ENCODE results near the gene PDHX. TPM values are rescaled to one million over a fixed set of nuclear protein-coding genes. Genes with fewer than 3 reads are reported as not detected.

The PDHX gene
- total and polyA plus RNA-seq, 11 donors: 74.0 to 204 (median 127) TPM

DNA sequence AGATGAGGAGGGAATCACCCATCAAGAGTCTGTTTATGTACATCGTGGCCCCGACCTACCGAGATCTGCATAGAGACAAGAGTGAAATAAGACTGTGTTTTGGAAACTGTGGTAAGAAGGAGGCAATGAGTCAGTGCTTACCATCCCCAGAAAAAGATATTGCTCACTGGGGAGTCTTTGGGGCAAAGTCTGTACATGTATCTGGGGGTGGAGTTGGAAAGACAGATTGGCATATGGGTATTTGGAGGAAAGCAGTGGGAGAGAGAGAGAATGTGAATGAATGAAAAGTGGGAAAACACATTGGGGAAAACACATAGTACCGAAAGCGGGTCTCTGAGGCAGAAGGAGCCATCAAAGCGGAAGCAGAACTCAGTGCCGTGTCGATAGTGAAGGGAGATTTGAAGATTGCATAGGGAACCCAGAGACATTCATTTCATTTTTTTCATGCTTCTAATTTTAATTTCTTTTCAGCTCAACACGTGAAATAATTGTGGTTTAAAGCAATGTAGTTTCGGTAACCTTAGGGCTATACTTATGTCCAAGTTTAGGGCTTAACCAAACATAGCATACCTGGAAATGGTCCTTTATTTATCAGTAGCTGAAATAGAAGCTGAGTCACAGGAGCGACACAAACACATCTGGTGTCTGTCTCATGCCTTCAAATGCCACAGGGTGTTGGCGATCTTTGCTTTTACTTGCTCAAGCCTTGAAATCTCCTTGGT lies 124.0 kb downstream of the PDHX start:
- no peak for DNase-seq
- peaks cover 0 to 69% (median 10%) of the 10 kb centered on the region in 12 donors for H3K4me1 ChIP-seq
- no peaks in the 10 kb centered on the region for H3K36me3 ChIP-seq
- intact Hi-C loops (cut with DNase I): no loop called here
- H3K9me3 ChIP-seq: no peaks in the 10 kb centered on the region
- TF ChIP-seq, protein P1, sequence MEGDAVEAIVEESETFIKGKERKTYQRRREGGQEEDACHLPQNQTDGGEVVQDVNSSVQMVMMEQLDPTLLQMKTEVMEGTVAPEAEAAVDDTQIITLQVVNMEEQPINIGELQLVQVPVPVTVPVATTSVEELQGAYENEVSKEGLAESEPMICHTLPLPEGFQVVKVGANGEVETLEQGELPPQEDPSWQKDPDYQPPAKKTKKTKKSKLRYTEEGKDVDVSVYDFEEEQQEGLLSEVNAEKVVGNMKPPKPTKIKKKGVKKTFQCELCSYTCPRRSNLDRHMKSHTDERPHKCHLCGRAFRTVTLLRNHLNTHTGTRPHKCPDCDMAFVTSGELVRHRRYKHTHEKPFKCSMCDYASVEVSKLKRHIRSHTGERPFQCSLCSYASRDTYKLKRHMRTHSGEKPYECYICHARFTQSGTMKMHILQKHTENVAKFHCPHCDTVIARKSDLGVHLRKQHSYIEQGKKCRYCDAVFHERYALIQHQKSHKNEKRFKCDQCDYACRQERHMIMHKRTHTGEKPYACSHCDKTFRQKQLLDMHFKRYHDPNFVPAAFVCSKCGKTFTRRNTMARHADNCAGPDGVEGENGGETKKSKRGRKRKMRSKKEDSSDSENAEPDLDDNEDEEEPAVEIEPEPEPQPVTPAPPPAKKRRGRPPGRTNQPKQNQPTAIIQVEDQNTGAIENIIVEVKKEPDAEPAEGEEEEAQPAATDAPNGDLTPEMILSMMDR (IDR thresholded peaks at IDR 0.05): no peak
- no peak for TF ChIP-seq POLR2A (IDR thresholded peaks at IDR 0.05)
- WGBS, 4 donors: 84 to 87% (median 85%) methylated on average over 12 of the region's 12 CpGs
- H3K27me3 ChIP-seq: no peaks in the 10 kb centered on the region
- peak overlapping the region in 1 of 12 donors; percentile 29 for H3K4me3 ChIP-seq
- peak overlapping the region in 1 of 12 donors; percentile 69 for H3K27ac ChIP-seq
- ATAC-seq: peak in 3 of 4 donors; percentile 21 to 49 (median 44)

DNA sequence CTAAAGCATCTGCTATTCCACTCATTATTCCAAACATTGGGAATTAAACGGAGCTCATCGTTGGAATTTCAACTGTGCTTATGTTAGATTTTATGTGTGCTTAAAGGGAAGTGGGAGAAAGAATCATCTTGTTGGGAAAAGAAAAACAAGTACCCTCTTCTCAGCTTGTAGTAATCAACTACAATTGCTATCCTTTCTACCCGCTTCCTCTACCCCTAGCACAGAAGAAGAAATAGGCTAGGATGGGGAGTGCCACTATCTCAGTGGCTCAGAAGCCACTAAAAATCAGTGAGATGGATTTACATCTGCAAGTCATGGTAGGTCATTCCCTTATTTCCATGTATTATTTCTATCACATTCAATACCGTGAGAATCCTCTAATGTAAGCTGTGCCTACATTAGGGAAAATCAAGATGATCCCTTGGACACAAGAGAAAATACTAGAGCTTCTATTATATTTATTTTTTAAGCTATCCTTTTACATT lies 124.7 kb downstream of the PDHX start:
- Histone ChIP-seq H3K36me3 (no peaks in the 10 kb centered on the region), H3K4me3 (peak overlapping the region in 1 of 12 donors; percentile 29), H3K4me1 (peaks cover 0 to 72% (median 8%) of the 10 kb centered on the region in 12 donors), H3K27me3 (no peaks in the 10 kb centered on the region), H3K27ac (peak overlapping the region in 1 of 12 donors; percentile 69), H3K9me3 (no peaks in the 10 kb centered on the region)
- TF ChIP-seq, protein P1 (IDR thresholded peaks at IDR 0.05): no peak
- no peak for TF ChIP-seq POLR2A (IDR thresholded peaks at IDR 0.05)
- intact Hi-C loops (cut with DNase I): no loop called here
- DNase-seq (no peak), ATAC-seq (no peak)
- WGBS, 4 donors: 86 to 93% (median 90%) methylated on average over 4 of the region's 4 CpGs

DNA sequence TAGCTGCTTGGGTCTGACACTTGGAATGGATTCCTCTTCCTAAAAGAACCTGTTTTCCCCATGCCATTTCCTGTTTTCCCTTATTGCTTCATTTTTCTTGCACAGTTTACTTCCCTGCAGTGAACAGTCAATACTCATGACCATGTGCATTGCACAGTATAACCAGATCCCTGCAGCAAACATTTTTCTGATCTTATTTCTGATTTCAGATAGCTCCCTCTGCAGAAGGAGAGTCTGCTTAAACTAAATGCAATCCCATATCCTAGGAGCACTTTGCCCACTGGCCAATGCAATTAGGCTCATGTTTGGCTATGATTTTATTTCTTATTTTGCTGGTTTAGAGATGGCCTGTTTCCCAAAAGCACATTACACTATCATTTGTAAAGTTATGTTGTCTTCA lies 125.8 kb downstream of the PDHX start:
- intact Hi-C loops (cut with DNase I): no loop called here
- Histone ChIP-seq H3K36me3 (no peaks in the 10 kb centered on the region), H3K4me3 (no peak overlapping the region), H3K27me3 (no peaks in the 10 kb centered on the region), H3K9me3 (no peaks in the 10 kb centered on the region), H3K4me1 (peaks cover 0 to 71% (median 5%) of the 10 kb centered on the region in 12 donors), H3K27ac (no peak overlapping the region)
- TF ChIP-seq POLR2A (IDR thresholded peaks at IDR 0.05): no peak
- TF ChIP-seq, protein P1 (IDR thresholded peaks at IDR 0.05): no peak
- ATAC-seq (no peak), DNase-seq (no peak)

DNA sequence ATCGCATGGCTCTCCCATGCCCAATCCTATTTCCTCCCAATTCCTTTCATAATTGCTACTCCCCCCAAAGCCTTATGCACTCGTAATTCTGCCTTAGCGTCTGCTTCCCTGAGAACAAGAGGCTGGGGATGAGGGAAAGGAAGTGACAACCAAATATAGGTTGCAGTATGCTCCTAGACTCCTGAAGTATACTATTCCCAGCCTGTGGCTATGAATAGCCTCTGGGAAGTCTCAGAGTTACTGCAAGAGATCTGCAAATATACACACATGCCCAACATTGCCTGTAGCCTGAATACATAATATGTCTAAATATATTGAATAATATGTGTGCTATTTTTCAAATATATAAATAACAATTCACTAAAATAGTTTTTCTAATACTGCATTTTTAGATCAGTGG lies 126.5 kb downstream of the PDHX start:
- ATAC-seq (peak; percentile 59 to 81 (median 68)), DNase-seq (no peak)
- H3K4me3 ChIP-seq: no peak overlapping the region
- H3K9me3 ChIP-seq: no peaks in the 10 kb centered on the region
- intact Hi-C loops (cut with DNase I): no loop called here
- H3K36me3 ChIP-seq: no peaks in the 10 kb centered on the region
- H3K27ac ChIP-seq: no peak overlapping the region
- WGBS, 4 donors: 52 to 77% (median 64%) methylated on average over 3 of the region's 3 CpGs
- peaks cover 0 to 75% (median 5%) of the 10 kb centered on the region in 12 donors for H3K4me1 ChIP-seq
- H3K27me3 ChIP-seq: no peaks in the 10 kb centered on the region
- no peak for TF ChIP-seq POLR2A (IDR thresholded peaks at IDR 0.05)
- TF ChIP-seq, protein P1 (IDR thresholded peaks at IDR 0.05): no peak

All from heart left ventricle (tissue), 16 donors.